ENCODE data around the gene CDKAL1. TPM values are rescaled to one million over a fixed set of nuclear protein-coding genes. Genes with fewer than 3 reads are reported as not detected.

Gene CDKAL1
- total and polyA plus RNA-seq, 2 of the 8 experiments (the other 6 are each of a cell fraction or from before 2014, with no cell fraction given) = 8.4 to 24.6 TPM

- Histone ChIP-seq H4K5ac (ENCODE audit: insufficient read length, low read depth, low read length) (no peak overlapping the region), H2AK5ac (ENCODE audit: low read depth, low read length) (no peak overlapping the region), H4K20me1 (replicated peaks in 1 of 2; ENCODE audit: control insufficient read depth in 1 of 2, insufficient read depth in 2 of 2, low read length in 2 of 2) (no peaks in the 10 kb centered on the region), H2BK20ac (ENCODE audit: low read length) (no peak overlapping the region), H2AFZ (ENCODE audit: low read length) (no peak overlapping the region), H3K4ac (replicated peaks; ENCODE audit: insufficient read length, low read depth, low read length) (no peak overlapping the region), H2BK120ac (replicated peaks; ENCODE audit: low read depth, low read length) (no peak overlapping the region), H3K23me2 (ENCODE audit: low read depth, low read length) (no peaks in the 10 kb centered on the region), H3K9ac (replicated peaks in 1 of 4; ENCODE audit: extremely low read depth in 1 of 4, low read depth in 3 of 4, low read length in 3 of 4) (no peak overlapping the region), H4K91ac (replicated peaks; ENCODE audit: insufficient read length, low read length) (no peak overlapping the region), H3K9me3 (ENCODE audit: insufficient read depth in 2 of 2, low read depth in 1 of 2, low read length in 1 of 2) (no peaks in the 10 kb centered on the region), H3K56ac (replicated peaks; ENCODE audit: insufficient read length, low read depth, low read length) (no peak overlapping the region), H3K18ac (ENCODE audit: extremely low read depth, low read length) (no peak overlapping the region), H3K79me2 (ENCODE audit: control insufficient read depth in 1 of 2, insufficient read depth in 2 of 2, low read length in 2 of 2) (no peaks in the 10 kb centered on the region), H2BK12ac (ENCODE audit: low read depth, low read length) (no peak overlapping the region), H3K27me3 (replicated peaks in 1 of 4; ENCODE audit: control insufficient read depth in 3 of 4, extremely low read depth in 1 of 4, insufficient read depth in 3 of 4, low read length in 3 of 4) (no peaks in the 10 kb centered on the region), H4K8ac (ENCODE audit: extremely low read depth, insufficient read depth, low read length) (no peak overlapping the region), H3K27ac (ENCODE audit: low read depth, low read length) (no peak overlapping the region), H3K14ac (ENCODE audit: insufficient read length) (no peak overlapping the region), H2BK5ac (ENCODE audit: low read depth, low read length) (no peak overlapping the region), H3K36me3 (ENCODE audit: control insufficient read depth in 2 of 4, insufficient read depth in 4 of 4, low read length in 3 of 4) (no peaks in the 10 kb centered on the region), H3K4me2 (ENCODE audit: insufficient read depth in 1 of 2, low read depth in 2 of 2, low read length in 2 of 2) (no peak overlapping the region), H3K4me1 (replicated peaks in 1 of 4; ENCODE audit: control insufficient read depth in 3 of 4, insufficient read depth in 4 of 4, low read length in 3 of 4) (peaks cover 0 to 12% (median 5%) of the 10 kb centered on the region in 4 experiments; a peak in 4 of 7 replicates), H2BK15ac (ENCODE audit: low read length) (no peak overlapping the region), H3K23ac (ENCODE audit: insufficient read length) (no peak overlapping the region), H3K79me1 (ENCODE audit: low read depth, low read length) (no peaks in the 10 kb centered on the region), H3K4me3 (ENCODE audit: extremely low read depth in 1 of 4, insufficient read depth in 2 of 4, low read depth in 3 of 4, low read length in 4 of 4) (no peak overlapping the region)
- DNase-seq (ENCODE audit: low read depth in 1 of 2, low spot score in 2 of 2) (no peak), FAIRE-seq (no peak)
- TF ChIP-seq MAFK (IDR thresholded peaks at IDR 0.05; ENCODE audit: low read depth, low read length) = peak; percentile 48; the same call in 1 of the 2 replicates
- TF ChIP-seq JUN (IDR thresholded peaks at IDR 0.05; ENCODE audit: low read depth, low read length) = no peak
- WGBS, 2 experiments (ENCODE audit: extremely low coverage in 1 of 2, insufficient coverage in 1 of 2, insufficient read length in 1 of 2, insufficient replicate concordance in 2 of 2, low coverage in 1 of 2, low lambda C conversion rate in 2 of 2, missing lambda C conversion rate in 1 of 2) = 95% methylated on average over 1 of the region's 1 CpG; no CpG with 5 or more reads in 1 of the 2 experiments
- ChIA-PET POLR2A (ENCODE audit: partially characterized antibody) (no interaction called here), CTCF (ENCODE audit: partially characterized antibody) (interaction anchor here (0.6 kb wide), 1 partner anchor 287 kb away, joined by 3 read pairs; no protein-coding TSS in a partner anchor)
These were observed 46.8 kb downstream of the CDKAL1 start for GRCh38 chr6:20581070-20581469.

All from H1 (cell line).